Activated naive CD4-positive, alpha-beta T cell treated with anti-CD3 and anti-CD28 coated beads, Interleukin-2, amount 50 U/mL, for 72 hours (primary cell): Measurements from ENCODE around the gene HARBI1. TPM values are rescaled to one million over a fixed set of nuclear protein-coding genes. Genes with fewer than 3 reads are reported as not detected.
"Not testable (repeated sequence)": the region's sequence is repeated elsewhere in the genome, so short reads cannot be mapped to it uniquely, and the experiment has no call there.

ENCODE experiments used
- ATAC-seq, 2 donors: fragments of 150-1000 bp; cut with Tn5 transposase; 2 replicates each; pipeline ENCODE4 v1.10.0; 2021; ENCODE audit warnings: mild to moderate bottlenecking in 2 of 2, moderate library complexity in 2 of 2
- DNase-seq, 2 donors: peaks; one replicate each; pipeline ENCODE4 v3.0.0; 2021 to 2022; ENCODE audit warnings: low spot score in 2 of 2
- H3K27ac Mint-ChIP-seq, 2 donors: one replicate each; pipeline ENCODE4 v1.8.0; 2022; ENCODE audit warnings: mild to moderate bottlenecking in 2 of 2, mixed read lengths in 2 of 2
- H3K36me3 Mint-ChIP-seq, 2 donors: one replicate each; pipeline ENCODE4 v1.8.0; 2022; ENCODE audit warnings: mixed read lengths in 2 of 2
- H3K9me3 Mint-ChIP-seq, 2 donors: one replicate each; pipeline ENCODE4 v1.8.0; 2022; ENCODE audit warnings: mixed read lengths in 2 of 2
- total RNA-seq, 2 donors: library from RNA; stranded (reverse); gene quantifications; one replicate each; pipeline ENCODE4 v1.2.3, GENCODE V29; 2022

HARBI1 gene
- total RNA-seq, 2 donors from 2014 or later = 2.0 to 3.6 TPM

GRCh38 chr11:46588131-46588530 is 28.9 kb downstream of the HARBI1 start:
- DNase-seq = no peak
- no peak for ATAC-seq
- H3K27ac Mint-ChIP-seq = peak overlapping the region in 1 of 2 donors; percentile 26
- H3K9me3 Mint-ChIP-seq = no peaks in the 10 kb centered on the region
- H3K36me3 Mint-ChIP-seq = peaks cover 10 to 14% of the 10 kb centered on the region in 2 donors

- H3K36me3 Mint-ChIP-seq, H3K27ac Mint-ChIP-seq, ATAC-seq: not testable (repeated sequence)
Observed at GRCh38 chr11:46583513-46583912, 33.5 kb downstream of the HARBI1 start.

GRCh38 chr11:46582588-46582987 is 34.4 kb downstream of the HARBI1 start:
- ATAC-seq (no peak), DNase-seq (no peak)
- H3K27ac Mint-ChIP-seq = no peak overlapping the region
- H3K9me3 Mint-ChIP-seq = no peaks in the 10 kb centered on the region
- H3K36me3 Mint-ChIP-seq = peaks cover 1 to 9% of the 10 kb centered on the region in 2 donors

More at GRCh38 chr11:46583513-46583912, 33.5 kb downstream of the HARBI1 start:
- not testable (repeated sequence) for H3K9me3 Mint-ChIP-seq, DNase-seq

GRCh38 chr11:46577058-46577457 is 40.0 kb downstream of the HARBI1 start:
- Mint-ChIP-seq H3K27ac (no peak overlapping the region), H3K9me3 (peaks cover 0 to 4% of the 10 kb centered on the region in 2 donors), H3K36me3 (peaks cover 4 to 23% of the 10 kb centered on the region in 2 donors)
- ATAC-seq (no peak), DNase-seq (no peak)

GRCh38 chr11:46574656-46575055 is 42.4 kb downstream of the HARBI1 start:
- peaks cover 4 to 17% of the 10 kb centered on the region in 2 donors for H3K36me3 Mint-ChIP-seq
- peak in 1 of 2 donors; percentile 56 for ATAC-seq
- peak overlapping the region in 1 of 2 donors; percentile 84 for H3K27ac Mint-ChIP-seq
- DNase-seq = no peak
- H3K9me3 Mint-ChIP-seq = peaks cover 0 to 4% of the 10 kb centered on the region in 2 donors

GRCh38 chr11:46570790-46571398 is 46.1 kb downstream of the HARBI1 start:
- Mint-ChIP-seq H3K9me3 (no peaks in the 10 kb centered on the region), H3K36me3 (peaks cover 0 to 8% of the 10 kb centered on the region in 2 donors), H3K27ac (no peak overlapping the region)
- ATAC-seq (no peak), DNase-seq (no peak)

GRCh38 chr11:46565232-46565840 is 51.7 kb downstream of the HARBI1 start:
- no peaks in the 10 kb centered on the region for H3K36me3 Mint-ChIP-seq
- no peaks in the 10 kb centered on the region for H3K9me3 Mint-ChIP-seq
- ATAC-seq (no peak), DNase-seq (no peak)
- H3K27ac Mint-ChIP-seq = no peak overlapping the region

GRCh38 chr11:46564459-46564858 is 52.6 kb downstream of the HARBI1 start:
- ATAC-seq (peak; percentile 94 to 99), DNase-seq (no peak)
- H3K9me3 Mint-ChIP-seq = no peaks in the 10 kb centered on the region
- H3K27ac Mint-ChIP-seq = peak overlapping the region in 1 of 2 donors; percentile 22
- no peaks in the 10 kb centered on the region for H3K36me3 Mint-ChIP-seq

- Mint-ChIP-seq H3K27ac (no peak overlapping the region), H3K36me3 (no peaks in the 10 kb centered on the region), H3K9me3 (no peaks in the 10 kb centered on the region)
- ATAC-seq (no peak), DNase-seq (no peak)
Observed at GRCh38 chr11:46562527-46562926, 54.5 kb downstream of the HARBI1 start.

GRCh38 chr11:46560300-46560991 is 56.6 kb downstream of the HARBI1 start:
- ATAC-seq (peak; percentile 34 to 56), DNase-seq (peak in 1 of 2 donors; percentile 12)
- Mint-ChIP-seq H3K9me3 (no peaks in the 10 kb centered on the region), H3K27ac (peak overlapping the region; percentile 87 to 98), H3K36me3 (no peaks in the 10 kb centered on the region)

GRCh38 chr11:46559815-46560214 is 57.2 kb downstream of the HARBI1 start:
- ATAC-seq (no peak), DNase-seq (no peak)
- no peaks in the 10 kb centered on the region for H3K36me3 Mint-ChIP-seq
- H3K9me3 Mint-ChIP-seq = no peaks in the 10 kb centered on the region
- H3K27ac Mint-ChIP-seq = peak overlapping the region in 1 of 2 donors; percentile 87

- ATAC-seq (no peak), DNase-seq (no peak)
- no peaks in the 10 kb centered on the region for H3K36me3 Mint-ChIP-seq
- H3K27ac Mint-ChIP-seq = peak overlapping the region in 1 of 2 donors; percentile 32
- no peaks in the 10 kb centered on the region for H3K9me3 Mint-ChIP-seq
Observed at GRCh38 chr11:46557684-46558151, 59.3 kb downstream of the HARBI1 start.

- DNase-seq = no peak
- peak; percentile 24 to 79 for ATAC-seq
- no peaks in the 10 kb centered on the region for H3K9me3 Mint-ChIP-seq
- peak overlapping the region; percentile 29 to 41 for H3K27ac Mint-ChIP-seq
- no peaks in the 10 kb centered on the region for H3K36me3 Mint-ChIP-seq
Observed at GRCh38 chr11:46555267-46556054, 61.6 kb downstream of the HARBI1 start.

- no peaks in the 10 kb centered on the region for H3K9me3 Mint-ChIP-seq
- no peaks in the 10 kb centered on the region for H3K36me3 Mint-ChIP-seq
- ATAC-seq (no peak), DNase-seq (no peak)
- peak overlapping the region; percentile 23 to 41 for H3K27ac Mint-ChIP-seq
Observed at GRCh38 chr11:46554213-46555147, 62.5 kb downstream of the HARBI1 start.

GRCh38 chr11:46553814-46554212 is 63.2 kb downstream of the HARBI1 start:
- ATAC-seq (no peak), DNase-seq (no peak)
- no peaks in the 10 kb centered on the region for H3K9me3 Mint-ChIP-seq
- no peaks in the 10 kb centered on the region for H3K36me3 Mint-ChIP-seq
- H3K27ac Mint-ChIP-seq = peak overlapping the region in 1 of 2 donors; percentile 41
